Measurements from ENCODE around the gene PPARD.

The PPARD gene

GRCh38 chr6:35354361-35355135 lies 12.2 kb downstream of the PPARD start:
- no peak for DNase-seq (ENCODE audit: low read depth)

GRCh38 chr6:35356391-35356790 lies 14.0 kb downstream of the PPARD start:
- DNase-seq (ENCODE audit: low read depth), result no peak

- DNase-seq (ENCODE audit: low read depth), result no peak
Measured at GRCh38 chr6:35357677-35358076, 15.3 kb downstream of the PPARD start.

- no peak for DNase-seq (ENCODE audit: low read depth)
Measured at GRCh38 chr6:35358086-35358485, 15.7 kb downstream of the PPARD start.

- no peak for DNase-seq (ENCODE audit: low read depth)
Measured at GRCh38 chr6:35359346-35359743, 17.0 kb downstream of the PPARD start.

- DNase-seq (ENCODE audit: low read depth), result no peak
Measured at GRCh38 chr6:35359744-35360348, 17.5 kb downstream of the PPARD start.

GRCh38 chr6:35360349-35361138 lies 18.2 kb downstream of the PPARD start:
- no peak for DNase-seq (ENCODE audit: low read depth)

GRCh38 chr6:35362200-35362599 lies 19.8 kb downstream of the PPARD start:
- DNase-seq (ENCODE audit: low read depth), result no peak

GRCh38 chr6:35363293-35363750 lies 21.0 kb downstream of the PPARD start:
- no peak for DNase-seq (ENCODE audit: low read depth)

- no peak for DNase-seq (ENCODE audit: low read depth)
Measured at GRCh38 chr6:35365594-35366203, 23.3 kb downstream of the PPARD start.

GRCh38 chr6:35366204-35366596 lies 23.8 kb downstream of the PPARD start:
- DNase-seq (ENCODE audit: low read depth), result no peak

- no peak for DNase-seq (ENCODE audit: low read depth)
Measured at GRCh38 chr6:35367646-35368037, 25.3 kb downstream of the PPARD start.

GRCh38 chr6:35368038-35368887 lies 25.9 kb downstream of the PPARD start:
- no peak for DNase-seq (ENCODE audit: low read depth)

- DNase-seq (ENCODE audit: low read depth), result peak; percentile 63
Measured at GRCh38 chr6:35370124-35370741, 27.9 kb downstream of the PPARD start.

GRCh38 chr6:35370785-35371493 lies 28.6 kb downstream of the PPARD start:
- DNase-seq (ENCODE audit: low read depth), result no peak

GRCh38 chr6:35371494-35372262 lies 29.3 kb downstream of the PPARD start:
- DNase-seq (ENCODE audit: low read depth), result no peak

- no peak for DNase-seq (ENCODE audit: low read depth)
Measured at GRCh38 chr6:35372633-35373032, 30.3 kb downstream of the PPARD start.

- no peak for DNase-seq (ENCODE audit: low read depth)
Measured at GRCh38 chr6:35376281-35376680, 33.9 kb downstream of the PPARD start.

- DNase-seq (ENCODE audit: low read depth), result no peak
Measured at GRCh38 chr6:35377002-35377401, 34.6 kb downstream of the PPARD start.

GRCh38 chr6:35378261-35378660 lies 35.9 kb downstream of the PPARD start:
- DNase-seq (ENCODE audit: low read depth), result no peak
